MCF 10A (cell line): ENCODE measurements around the gene PTCD3. TPM values are rescaled to one million over a fixed set of nuclear protein-coding genes. Genes with fewer than 3 reads are reported as not detected.

ENCODE experiments used
- BruUV-seq: library from RNA; stranded (reverse); fragments of 400-500 nt; replicated peaks from 2 replicates; lab custom pipeline; 2021; lab: Mats Ljungman, UMichigan
- CTCF ChIA-PET: fragments of 300-600 bp; sonication (Branson Sonifier 250); formaldehyde crosslinking; extraction: SDS; loops from one replicate; lab custom pipeline; 2021; ENCODE audit warnings: antibody characterized with exemption, inconsistent platforms; lab: Yijun Ruan, JAX
- POLR2A ChIA-PET: fragments of 300-600, 350-650 bp; sonication (Branson Sonifier 250); formaldehyde crosslinking; extraction: SDS; loops from one replicate; lab custom pipeline; 2020; ENCODE audit warnings: antibody characterized with exemption, inconsistent platforms; lab: Yijun Ruan, JAX
- DNase-seq: peaks from one replicate; pipeline ENCODE4 v3.0.0-alpha.2; 2018; ENCODE audit not compliant: unreplicated experiment
- H3K27ac Mint-ChIP-seq: one replicate; pipeline ENCODE4 v1.8.0; 2022; ENCODE audit warnings: mild to moderate bottlenecking, low read depth, mixed read lengths; ENCODE audit not compliant: unreplicated experiment
- H3K27me3 Mint-ChIP-seq: one replicate; pipeline ENCODE4 v1.8.0; 2022; ENCODE audit warnings: mixed read lengths; ENCODE audit not compliant: insufficient read depth, unreplicated experiment
- H3K36me3 Mint-ChIP-seq: one replicate; pipeline ENCODE4 v1.8.0; 2022; ENCODE audit warnings: mild to moderate bottlenecking, moderate library complexity, mixed read lengths; ENCODE audit not compliant: insufficient read depth, unreplicated experiment
- H3K4me1 Mint-ChIP-seq: one replicate; pipeline ENCODE4 v1.8.0; 2022; ENCODE audit warnings: mixed read lengths; ENCODE audit not compliant: insufficient read depth, unreplicated experiment
- H3K4me3 Mint-ChIP-seq: one replicate; pipeline ENCODE4 v1.8.0; 2022; ENCODE audit warnings: mild to moderate bottlenecking, moderate library complexity, mixed read lengths; ENCODE audit not compliant: unreplicated experiment
- H3K9me3 Mint-ChIP-seq: one replicate; pipeline ENCODE4 v1.8.0; 2022; ENCODE audit warnings: mixed read lengths; ENCODE audit not compliant: unreplicated experiment
- CTCF ChIP-seq: fragments of 200-600 bp; IDR thresholded peaks from one replicate; pipeline ENCODE4 v1.8.0; 2022; ENCODE audit warnings: antibody characterized with exemption, mild to moderate bottlenecking; ENCODE audit not compliant: unreplicated experiment
- intact Hi-C: fragments of 100-400 bp; cut with micrococcal nuclease; formaldehyde crosslinking; loops from 2 replicates; pipeline ENCODE4 v1.14.1; 2022
- total RNA-seq: library from RNA; stranded (reverse); gene quantifications from 2 replicates; pipeline ENCODE4 v1.2.3, GENCODE V29; 2022

Gene PTCD3
- total RNA-seq, 1 experiment from 2014 or later = 95.3 TPM

- intact Hi-C loops = no loop called here
- Mint-ChIP-seq H3K27me3 (no peaks in the 10 kb centered on the region), H3K4me3 (no peak overlapping the region), H3K36me3 (peaks cover 68% of the 10 kb centered on the region), H3K4me1 (no peaks in the 10 kb centered on the region), H3K9me3 (no peaks in the 10 kb centered on the region), H3K27ac (no peak overlapping the region)
- DNase-seq = no peak
- ChIA-PET CTCF (interaction anchor here (0.7 kb wide), 1 partner anchor 44 kb away, joined by 3 read pairs; no protein-coding TSS in a partner anchor), POLR2A (interaction anchor here (1.2 kb wide), 1 partner anchor 243 kb away, joined by 3 read pairs; no protein-coding TSS in a partner anchor)
- no peak for TF ChIP-seq CTCF
- BruUV-seq = no TSS peak
These were observed 31.2 kb upstream of the PTCD3 start for GRCh38 chr2:86074811-86075210.

- Mint-ChIP-seq H3K9me3 (no peaks in the 10 kb centered on the region), H3K27me3 (no peaks in the 10 kb centered on the region), H3K4me1 (no peaks in the 10 kb centered on the region), H3K27ac (no peak overlapping the region), H3K36me3 (peaks cover 64% of the 10 kb centered on the region), H3K4me3 (no peak overlapping the region)
- POLR2A ChIA-PET = interaction anchor here (0.6 to 1.4 kb wide), 2 partner anchors 8 to 87 kb away, joined by 3 to 5 read pairs; no protein-coding TSS in a partner anchor
- CTCF ChIA-PET = interaction anchor here (0.5 to 7.3 kb wide), 3 partner anchors 188 to 428 kb away, joined by 3 to 165 read pairs (median 7); no protein-coding TSS in a partner anchor
- no TSS peak for BruUV-seq
- no peak for TF ChIP-seq CTCF
- DNase-seq = no peak
- intact Hi-C loops = no loop called here
These were observed 30.1 kb upstream of the PTCD3 start for GRCh38 chr2:86075886-86076285.

GRCh38 chr2:86078774-86079545, 27.1 kb upstream of the PTCD3 start:
- BruUV-seq = no TSS peak
- H3K4me3 Mint-ChIP-seq = no peak overlapping the region
- no peaks in the 10 kb centered on the region for H3K27me3 Mint-ChIP-seq
- ChIA-PET POLR2A (interaction anchor here (0.6 to 1.4 kb wide), 7 partner anchors 18 to 354 kb away, joined by 3 to 5 read pairs (median 3); partner anchors contain the start of genes POLR1A and PTCD3), CTCF (interaction anchor here (0.6 to 8.5 kb wide), 28 partner anchors 8 to 442 kb away, joined by 3 to 165 read pairs (median 4); partner anchors contain the start of gene ST3GAL5)
- no peaks in the 10 kb centered on the region for H3K4me1 Mint-ChIP-seq
- H3K9me3 Mint-ChIP-seq = no peaks in the 10 kb centered on the region
- intact Hi-C loops = no loop called here
- peak; percentile 51 for DNase-seq
- no peak overlapping the region for H3K27ac Mint-ChIP-seq
- peak; percentile 8 for TF ChIP-seq CTCF
- peaks cover 72% of the 10 kb centered on the region for H3K36me3 Mint-ChIP-seq
